OCI-LY3 (cell line): ENCODE measurements around the gene HOXA9.

Experiments used
- H2AFZ ChIP-seq: fragments of 200-600, 300-600 bp; shearing (Covaris generic); 2 replicates; pipeline ENCODE4 v1.6.0; 2014; ENCODE audit warnings: antibody characterized with exemption, low read depth, low read length
- H3K27ac ChIP-seq: fragments of 200-600, 300-600 bp; sonication (generic); 2 replicates; pipeline ENCODE4 v1.5.1; 2014; ENCODE audit warnings: mild to moderate bottlenecking, low read length, moderate library complexity, mixed read lengths
- H3K27me3 ChIP-seq: fragments of 200-600, 300-600 bp; sonication (generic); 2 replicates; pipeline ENCODE4 v1.6.1; 2014; ENCODE audit warnings: low read depth, low read length, mixed read lengths
- H3K36me3 ChIP-seq: fragments of 200-600, 300-600 bp; sonication (generic); replicated peaks from 2 replicates; pipeline ENCODE3; 2014; ENCODE audit warnings: low read depth, low read length, mixed read lengths
- H3K4me1 ChIP-seq: fragments of 300-600, 200-600 bp; sonication (generic); 2 replicates; pipeline ENCODE4 v1.6.1; 2014; ENCODE audit warnings: low read length, mixed read lengths
- H3K4me2 ChIP-seq: fragments of 200-600, 300-600 bp; sonication (generic); 2 replicates; pipeline ENCODE4 v1.6.1; 2014; ENCODE audit warnings: low read length, mixed read lengths
- H3K4me3 ChIP-seq: fragments of 300-600, 200-600 bp; sonication (generic); 2 replicates; pipeline ENCODE4 v1.5.1; 2014; ENCODE audit warnings: antibody characterized with exemption, mild to moderate bottlenecking, low read length, moderate library complexity
- H3K79me2 ChIP-seq: fragments of 300-600, 200-600 bp; shearing (Covaris generic); 2 replicates; pipeline ENCODE4 v1.6.1; 2014; ENCODE audit warnings: mild to moderate bottlenecking, low read length, mixed read lengths
- H3K9ac ChIP-seq: fragments of 300-600, 200-600 bp; shearing (Covaris generic); 2 replicates; pipeline ENCODE4 v1.6.0; 2014; ENCODE audit warnings: mild to moderate bottlenecking, low read length, moderate library complexity
- H3K9me3 ChIP-seq: fragments of 200-600, 300-600 bp; shearing (Covaris generic); 2 replicates; pipeline ENCODE4 v1.6.1; 2014; ENCODE audit warnings: low read length, mixed read lengths; ENCODE audit not compliant: insufficient read depth
- H4K20me1 ChIP-seq: fragments of 200-600, 300-600 bp; sonication (generic); 2 replicates; pipeline ENCODE4 v1.6.1; 2016; ENCODE audit warnings: low read length, mixed read lengths; ENCODE audit not compliant: insufficient read depth
- CTCF ChIP-seq: fragments of 200-600, 300-600 bp; sonication (generic); IDR thresholded peaks from 2 replicates; pipeline ENCODE4 v1.5.1; 2014; ENCODE audit warnings: antibody characterized with exemption, low read length, low read depth
- EZH2phosphoT487 ChIP-seq: fragments of 200-600 bp; shearing (Covaris generic); IDR thresholded peaks from 2 replicates; pipeline ENCODE4 v1.6.1; 2018; ENCODE audit warnings: antibody characterized with exemption, mixed run types, low read depth

Gene HOXA9

GRCh38 chr7:27199849-27200760 lies 34.8 kb upstream of the HOXA9 start, which contains the start of gene HOXA13:
Gene HOXA13, minus strand, starts transcription at chr7:27200091. Its CDS starts 14 bp downstream, at chr7:27200077.
- Histone ChIP-seq H3K79me2 (no peaks in the 10 kb centered on the region), H3K27me3 (no peaks in the 10 kb centered on the region), H3K4me2 (peak within 1 kb of the TSS; percentile 88), H4K20me1 (no peaks in the 10 kb centered on the region), H3K4me1 (peaks cover 14% of the 10 kb centered on the region), H2AFZ (peak within 1 kb of the TSS; percentile 99), H3K9me3 (no peaks in the 10 kb centered on the region), H3K4me3 (peak within 1 kb of the TSS; percentile 56; the same call in 1 of the 2 replicates), H3K36me3 (no peaks in the 10 kb centered on the region), H3K27ac (no peak within 1 kb of the TSS), H3K9ac (peak within 1 kb of the TSS; percentile 39; the same call in 1 of the 2 replicates)
- TF ChIP-seq EZH2phosphoT487: no peak
- no peak for TF ChIP-seq CTCF

- no peak for TF ChIP-seq CTCF
- TF ChIP-seq EZH2phosphoT487: no peak
- no peaks in the 10 kb centered on the region for H3K79me2 ChIP-seq
- no peaks in the 10 kb centered on the region for H4K20me1 ChIP-seq
- H3K4me3 ChIP-seq: no peak overlapping the region
- H2AFZ ChIP-seq: no peak overlapping the region
- no peak overlapping the region for H3K27ac ChIP-seq
- no peaks in the 10 kb centered on the region for H3K9me3 ChIP-seq
- no peak overlapping the region for H3K4me2 ChIP-seq
- no peak overlapping the region for H3K9ac ChIP-seq
- H3K36me3 ChIP-seq: no peaks in the 10 kb centered on the region
- no peaks in the 10 kb centered on the region for H3K27me3 ChIP-seq
- H3K4me1 ChIP-seq: peaks cover 14% of the 10 kb centered on the region
Observed at GRCh38 chr7:27198871-27199801, 33.8 kb upstream of the HOXA9 start.

GRCh38 chr7:27198138-27198841 lies 33.0 kb upstream of the HOXA9 start:
- no peak overlapping the region for H3K27ac ChIP-seq
- H2AFZ ChIP-seq: no peak overlapping the region
- H3K27me3 ChIP-seq: no peaks in the 10 kb centered on the region
- no peak overlapping the region for H3K9ac ChIP-seq
- TF ChIP-seq CTCF (no peak), EZH2phosphoT487 (no peak)
- H3K36me3 ChIP-seq: no peaks in the 10 kb centered on the region
- H3K79me2 ChIP-seq: no peaks in the 10 kb centered on the region
- no peak overlapping the region for H3K4me2 ChIP-seq
- no peaks in the 10 kb centered on the region for H3K9me3 ChIP-seq
- H3K4me1 ChIP-seq: peaks cover 14% of the 10 kb centered on the region
- no peak overlapping the region for H3K4me3 ChIP-seq
- no peaks in the 10 kb centered on the region for H4K20me1 ChIP-seq
